Adrenal gland (tissue), 5 donors: ENCODE data around the gene BICD1.

ENCODE experiments used
- POLR2A ChIP-seq, 2 donors: fragments of 450-650 bp; IDR thresholded peaks; one replicate each; pipeline ENCODE4 v1.6.1; 2017; ENCODE audit warnings: antibody characterized with exemption in 2 of 2, mild to moderate bottlenecking in 2 of 2, moderate library complexity in 1 of 2
- TF ChIP-seq, protein P1 (sequence below), 6 experiments: fragments of 450-650 bp in 4 of 6; fragments of 200-600 bp in 2 of 6; sonication (generic) in 1 of 6; IDR thresholded peaks; 1 replicate in 5 of 6; 2 replicates in 1 of 6; pipeline versions ENCODE4 v1.5.1 to v1.8.0; 2016 to 2021; ENCODE audit warnings: antibody characterized with exemption in 6 of 6, mild to moderate bottlenecking in 2 of 6, moderate library complexity in 1 of 6
- donor health status: DM: no; HTN: no; CAD: no.

DNA sequence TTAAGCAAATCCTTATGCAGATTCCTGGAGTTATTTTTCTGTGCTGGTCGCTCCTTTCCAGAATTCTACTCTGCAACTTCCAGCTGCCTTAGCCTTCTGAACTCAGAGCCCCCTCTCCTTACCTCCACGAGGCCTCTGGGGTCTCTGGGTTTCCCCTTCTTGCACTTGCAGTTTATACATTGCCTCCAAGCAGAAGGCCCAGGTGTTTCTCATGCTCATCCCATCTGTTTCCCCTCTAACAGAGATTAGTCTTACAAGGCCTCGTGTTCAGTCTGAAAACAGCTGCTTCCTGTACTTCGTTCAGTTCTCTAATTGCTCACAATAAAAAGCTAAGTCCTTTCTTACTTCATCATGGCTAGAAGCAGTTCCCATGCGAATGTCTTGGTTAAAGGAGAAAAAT is 158.3 kb downstream of the BICD1 start:
- no peak for TF ChIP-seq POLR2A (IDR thresholded peaks at IDR 0.05)
- TF ChIP-seq, protein P1, sequence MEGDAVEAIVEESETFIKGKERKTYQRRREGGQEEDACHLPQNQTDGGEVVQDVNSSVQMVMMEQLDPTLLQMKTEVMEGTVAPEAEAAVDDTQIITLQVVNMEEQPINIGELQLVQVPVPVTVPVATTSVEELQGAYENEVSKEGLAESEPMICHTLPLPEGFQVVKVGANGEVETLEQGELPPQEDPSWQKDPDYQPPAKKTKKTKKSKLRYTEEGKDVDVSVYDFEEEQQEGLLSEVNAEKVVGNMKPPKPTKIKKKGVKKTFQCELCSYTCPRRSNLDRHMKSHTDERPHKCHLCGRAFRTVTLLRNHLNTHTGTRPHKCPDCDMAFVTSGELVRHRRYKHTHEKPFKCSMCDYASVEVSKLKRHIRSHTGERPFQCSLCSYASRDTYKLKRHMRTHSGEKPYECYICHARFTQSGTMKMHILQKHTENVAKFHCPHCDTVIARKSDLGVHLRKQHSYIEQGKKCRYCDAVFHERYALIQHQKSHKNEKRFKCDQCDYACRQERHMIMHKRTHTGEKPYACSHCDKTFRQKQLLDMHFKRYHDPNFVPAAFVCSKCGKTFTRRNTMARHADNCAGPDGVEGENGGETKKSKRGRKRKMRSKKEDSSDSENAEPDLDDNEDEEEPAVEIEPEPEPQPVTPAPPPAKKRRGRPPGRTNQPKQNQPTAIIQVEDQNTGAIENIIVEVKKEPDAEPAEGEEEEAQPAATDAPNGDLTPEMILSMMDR (IDR thresholded peaks at IDR 0.05) = no peak
